OCI-M2 (cell line): ENCODE measurements around the gene FCER2.
"Not testable (repeated sequence)": the region's sequence is repeated elsewhere in the genome, so short reads cannot be mapped to it uniquely, and the experiment has no call there.

Experiments
- DNase-seq: peaks from one replicate; lab custom pipeline; 2025; ENCODE audit not compliant: unreplicated experiment; lab: John Stamatoyannopoulos, UW

The FCER2 gene, protein sequence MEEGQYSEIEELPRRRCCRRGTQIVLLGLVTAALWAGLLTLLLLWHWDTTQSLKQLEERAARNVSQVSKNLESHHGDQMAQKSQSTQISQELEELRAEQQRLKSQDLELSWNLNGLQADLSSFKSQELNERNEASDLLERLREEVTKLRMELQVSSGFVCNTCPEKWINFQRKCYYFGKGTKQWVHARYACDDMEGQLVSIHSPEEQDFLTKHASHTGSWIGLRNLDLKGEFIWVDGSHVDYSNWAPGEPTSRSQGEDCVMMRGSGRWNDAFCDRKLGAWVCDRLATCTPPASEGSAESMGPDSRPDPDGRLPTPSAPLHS

DNA sequence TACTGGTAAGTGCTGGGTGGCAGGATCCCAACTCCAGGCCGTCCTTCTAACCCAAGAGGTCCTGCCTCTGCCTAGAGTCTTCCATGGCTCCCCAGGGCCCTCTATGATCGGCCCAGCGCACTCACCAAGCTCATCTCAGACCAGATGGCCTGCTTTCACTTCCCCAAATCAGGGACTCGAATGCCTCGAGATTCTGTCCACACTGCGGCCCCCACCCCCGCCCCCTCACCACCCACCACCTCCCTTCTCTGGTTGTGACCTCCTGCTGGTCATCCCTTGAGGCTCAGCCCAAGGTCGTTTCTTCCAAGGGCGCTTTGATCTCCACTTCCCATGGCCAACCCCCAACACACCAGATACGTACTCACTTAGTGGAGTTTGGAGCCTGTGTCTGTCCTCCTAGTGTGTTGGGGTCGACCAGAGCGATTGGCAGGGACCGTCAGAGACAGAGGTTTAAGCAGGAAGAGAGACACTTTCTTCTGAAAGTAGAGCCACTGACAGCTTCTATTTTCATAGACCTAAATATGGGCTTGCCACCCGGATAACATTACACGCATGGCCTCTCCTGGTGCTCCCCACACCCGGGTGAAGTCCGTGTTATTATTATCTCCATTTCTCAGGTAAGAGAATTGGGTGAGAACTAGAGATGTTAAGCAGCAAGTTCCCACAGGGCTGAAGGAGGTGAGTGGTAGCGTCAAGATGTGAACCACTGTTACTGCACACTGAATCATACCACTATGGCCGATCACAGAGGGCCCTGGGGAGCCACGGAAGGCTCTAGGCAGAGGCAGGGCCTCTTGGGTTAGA, at the start of gene FCER2:
FCER2 (minus strand) TSS at position 478 of the 804 bp plus-strand sequence. CDS start 2,371 bp downstream, outside the sequence.
- DNase-seq = no peak

DNA sequence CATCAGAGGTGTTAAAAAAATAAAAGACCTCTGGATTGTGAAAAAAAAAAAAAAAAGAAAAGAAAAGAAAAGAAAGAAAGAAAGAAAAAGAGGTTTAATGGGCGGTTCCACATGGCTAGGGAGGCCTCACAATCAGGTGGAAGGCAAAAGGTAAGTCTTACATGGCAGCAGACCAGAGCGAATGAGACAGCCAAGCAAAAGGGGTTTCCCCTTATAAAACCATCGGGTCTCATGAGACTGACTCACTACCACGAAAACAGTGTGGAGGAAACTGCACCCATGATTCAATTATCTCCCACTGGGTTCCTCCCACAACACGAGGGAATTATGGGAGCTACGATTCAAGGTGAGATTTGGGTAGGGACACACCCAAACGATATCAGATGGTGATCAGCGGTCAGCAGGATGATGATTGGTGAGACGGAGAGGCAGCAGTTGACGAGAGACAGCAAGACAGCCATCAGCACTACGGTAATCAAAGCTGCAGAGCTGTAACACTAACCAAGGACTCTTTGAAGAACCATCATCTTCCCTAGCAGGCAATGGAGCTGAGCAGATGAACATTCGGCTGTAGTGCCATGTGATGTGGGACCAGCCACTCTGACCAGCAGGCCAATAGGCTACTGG, 49.3 kb upstream of the FCER2 start:
- DNase-seq = no peak

DNA sequence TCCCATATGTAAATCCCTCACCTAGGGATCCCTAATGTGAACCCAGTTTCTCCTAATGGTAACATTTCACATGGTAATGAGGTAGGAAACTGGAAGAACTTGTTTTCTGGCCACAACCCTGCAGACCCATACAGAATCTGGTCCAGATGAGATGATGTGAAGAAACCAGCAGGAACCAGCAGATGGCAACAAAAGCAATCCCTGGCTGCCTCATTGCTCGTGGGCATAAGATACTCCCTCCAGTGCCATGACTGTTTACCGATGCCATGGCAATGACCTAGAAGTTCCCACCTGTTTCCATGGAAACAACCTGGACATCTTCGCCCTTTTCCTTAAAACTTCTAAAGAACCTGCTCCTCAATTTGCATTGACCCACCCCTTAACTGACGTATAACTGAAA, 46.8 kb upstream of the FCER2 start:
- no peak for DNase-seq

DNA sequence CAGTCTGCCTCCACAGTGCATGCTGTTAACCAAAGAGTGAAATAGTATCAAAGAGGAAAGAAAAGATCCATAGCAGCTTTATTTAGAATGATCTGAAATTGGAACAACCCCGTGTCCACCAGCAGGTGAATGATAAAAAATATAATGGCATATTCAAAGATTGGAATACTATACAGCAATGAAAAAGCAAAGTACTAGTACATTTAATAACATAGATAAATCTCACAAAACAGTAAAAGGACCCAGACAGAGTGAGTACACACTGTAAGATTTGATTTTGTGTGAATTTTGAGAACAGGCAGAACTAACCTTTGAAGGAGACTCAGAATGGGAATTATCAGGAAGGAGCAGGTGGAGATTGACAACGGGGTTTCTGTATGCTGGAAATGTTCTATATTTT, 46.2 kb upstream of the FCER2 start:
- no peak for DNase-seq

DNA sequence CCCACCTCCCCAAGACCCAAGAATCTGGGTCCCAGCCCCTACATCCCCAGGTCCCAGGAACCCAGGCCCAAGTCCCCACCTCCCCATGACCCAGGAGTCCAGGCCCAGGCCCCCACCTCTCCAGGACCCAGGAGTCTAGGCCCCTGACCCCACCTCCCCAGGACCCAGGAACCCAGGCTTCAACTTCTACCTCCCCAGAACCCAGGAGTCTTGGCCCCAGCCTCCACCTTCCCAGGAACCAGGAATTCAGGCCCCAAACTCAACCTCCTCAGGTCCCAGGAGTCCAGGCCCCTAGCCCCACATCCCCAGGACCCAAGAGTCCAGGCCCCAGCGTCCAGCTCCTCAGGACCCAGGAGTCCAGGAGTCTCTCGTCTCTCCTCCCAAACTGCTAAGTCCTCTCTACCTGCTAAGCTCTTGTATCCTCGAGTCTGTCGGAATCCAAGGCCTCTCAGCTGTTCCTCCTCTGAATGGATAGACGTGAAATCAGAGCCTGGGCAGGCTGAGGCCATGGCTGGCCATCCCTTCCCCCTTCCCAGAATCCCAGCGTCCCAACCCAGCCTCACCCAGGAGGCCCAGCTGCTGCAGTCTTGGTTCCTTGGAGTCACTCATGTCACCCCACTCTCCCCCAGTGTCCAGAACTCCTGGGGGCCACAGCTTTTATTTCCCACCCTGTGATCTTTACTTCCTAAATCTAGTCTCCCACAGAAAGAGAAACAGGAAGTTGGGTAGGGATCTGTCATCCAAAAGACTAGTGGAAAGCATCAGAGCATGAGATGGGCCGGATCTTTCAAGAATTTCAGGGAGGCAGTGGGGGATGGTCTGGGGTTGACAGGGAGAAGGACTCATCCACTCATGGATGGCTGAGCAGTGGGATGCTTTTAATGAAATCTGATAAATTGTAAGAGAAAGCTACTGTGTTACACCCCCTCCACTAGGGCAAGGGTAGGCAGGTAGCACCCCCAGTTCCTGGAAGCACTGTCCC, 45.3 kb upstream of the FCER2 start, which contains the start of gene CD209:
CD209 (minus strand) TSS at position 632 of the 982 bp plus-strand sequence; CDS start at position 609, 23 bp downstream.
- no peak for DNase-seq

DNA sequence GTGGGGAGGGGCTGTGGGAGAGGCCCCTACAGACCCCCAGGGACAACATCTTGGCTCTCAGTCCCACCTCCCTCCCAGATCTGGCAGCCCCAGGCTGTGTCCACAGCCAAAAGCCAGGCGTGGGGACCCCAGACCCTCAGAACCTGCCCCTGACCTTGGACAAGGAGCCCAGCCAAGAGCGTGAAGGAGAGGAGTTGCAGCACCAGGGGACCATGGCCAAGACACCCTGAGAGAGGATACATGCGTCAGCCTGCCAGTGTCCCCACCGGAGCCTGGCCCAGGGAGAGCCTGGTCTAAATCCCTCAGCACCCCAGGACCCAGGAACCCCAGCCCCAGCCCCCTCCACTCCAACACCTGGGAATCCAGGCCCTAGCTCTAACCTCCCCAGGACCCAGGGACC, 44.4 kb upstream of the FCER2 start:
- not testable (repeated sequence) for DNase-seq

DNA sequence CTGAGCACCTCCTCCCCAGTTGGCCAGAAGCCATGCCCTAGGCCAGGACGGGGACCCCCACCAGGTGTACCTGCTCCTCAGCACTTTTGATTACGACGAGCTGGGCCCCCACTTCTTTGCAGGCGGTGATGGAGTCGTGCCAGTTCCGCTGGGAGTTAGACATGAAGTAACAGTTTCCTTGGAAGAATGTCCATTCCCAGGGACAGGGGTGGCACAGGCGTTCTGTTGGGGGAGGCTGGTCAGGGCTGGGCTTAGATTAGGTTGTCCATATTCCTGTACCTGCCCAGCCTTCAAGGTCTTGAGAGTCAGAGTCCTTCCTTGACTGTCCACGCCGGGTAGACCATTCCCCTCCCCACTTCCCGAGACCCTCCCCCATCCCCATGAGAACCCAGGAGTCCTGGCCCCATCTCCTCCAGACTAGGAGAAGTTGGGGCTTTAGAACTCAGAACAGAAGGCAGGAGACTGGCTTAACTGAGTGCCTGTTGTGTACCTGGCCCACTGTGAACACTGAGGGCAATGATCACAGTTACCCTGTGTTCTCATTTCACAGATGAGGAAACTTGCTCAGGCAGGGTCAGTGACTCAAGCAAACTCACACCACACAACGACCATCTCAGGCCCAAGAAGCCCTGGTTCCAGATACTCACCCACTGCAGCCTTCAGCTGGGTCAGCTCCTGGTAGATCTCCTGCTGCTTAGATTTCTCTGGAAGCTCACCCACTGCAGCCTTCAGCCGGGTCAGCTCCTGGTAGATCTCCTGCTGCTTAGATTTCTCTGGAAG, 43.1 kb upstream of the FCER2 start:
- no peak for DNase-seq

DNA sequence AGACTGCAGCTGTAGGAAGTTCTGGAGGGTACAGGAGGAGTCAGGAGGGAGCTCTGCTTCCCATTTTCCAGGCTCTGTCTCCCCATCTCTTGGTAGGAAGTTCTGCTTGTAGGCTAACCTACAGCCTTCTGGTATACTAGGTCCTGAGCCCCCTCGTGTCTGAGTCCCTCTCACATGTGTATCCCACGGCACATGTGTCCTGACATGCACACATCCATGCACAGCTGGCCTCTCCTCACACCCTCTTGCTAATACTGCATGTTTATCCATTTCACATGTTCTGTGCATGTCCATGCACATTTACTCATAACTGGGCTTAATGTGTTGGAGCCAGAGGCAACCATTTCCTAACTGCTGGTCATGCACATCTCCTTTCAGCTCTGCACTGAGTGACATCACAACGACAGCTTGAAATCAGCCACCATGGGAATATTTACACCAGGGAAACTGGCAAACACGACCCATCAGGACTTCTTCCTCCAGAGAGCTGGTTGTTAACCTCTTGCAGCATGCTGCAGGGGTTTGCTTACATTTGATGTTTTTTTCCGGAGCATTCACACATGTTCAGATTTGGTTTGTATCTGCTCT, 42.4 kb upstream of the FCER2 start:
- no peak for DNase-seq

DNA sequence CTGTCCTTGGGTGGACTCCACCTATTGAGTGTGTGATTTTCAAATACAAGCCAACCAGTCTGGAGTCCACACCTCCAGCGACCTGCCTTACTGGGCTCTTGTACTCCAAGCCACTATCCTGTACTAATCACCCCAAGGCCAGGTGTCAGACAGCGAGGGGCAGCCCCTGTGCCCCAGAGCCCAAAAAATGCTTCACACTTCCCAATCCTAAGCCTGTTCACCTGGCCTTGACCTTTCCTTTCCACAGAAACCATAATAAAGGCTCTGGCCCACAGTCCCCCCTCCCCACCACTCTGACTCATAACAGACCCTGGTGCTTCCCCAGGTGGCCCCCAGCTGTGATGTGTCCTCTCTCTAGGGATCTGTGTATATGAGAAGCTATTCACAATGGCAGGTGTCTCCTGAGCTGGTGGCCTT, 41.5 kb upstream of the FCER2 start:
- DNase-seq = no peak

DNA sequence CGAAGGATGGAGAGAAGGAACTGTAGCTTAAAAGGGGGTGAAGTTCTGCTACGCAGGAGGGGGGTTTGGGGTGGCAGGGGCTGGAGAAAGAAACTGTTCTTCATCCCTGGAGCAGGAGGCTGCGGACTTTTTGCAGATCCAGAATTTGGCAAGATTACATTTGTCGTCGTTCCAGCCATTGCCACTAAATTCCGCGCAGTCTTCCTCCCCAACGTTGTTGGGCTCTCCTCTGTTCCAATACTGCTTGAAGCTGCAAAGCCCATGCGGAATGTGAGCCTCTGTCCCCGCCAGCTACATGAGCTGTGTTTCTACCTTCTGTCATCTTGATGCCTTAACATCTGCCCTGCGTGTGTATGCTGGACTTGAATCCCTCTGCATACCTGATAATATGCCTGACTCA, 41.1 kb upstream of the FCER2 start:
- DNase-seq = no peak

DNA sequence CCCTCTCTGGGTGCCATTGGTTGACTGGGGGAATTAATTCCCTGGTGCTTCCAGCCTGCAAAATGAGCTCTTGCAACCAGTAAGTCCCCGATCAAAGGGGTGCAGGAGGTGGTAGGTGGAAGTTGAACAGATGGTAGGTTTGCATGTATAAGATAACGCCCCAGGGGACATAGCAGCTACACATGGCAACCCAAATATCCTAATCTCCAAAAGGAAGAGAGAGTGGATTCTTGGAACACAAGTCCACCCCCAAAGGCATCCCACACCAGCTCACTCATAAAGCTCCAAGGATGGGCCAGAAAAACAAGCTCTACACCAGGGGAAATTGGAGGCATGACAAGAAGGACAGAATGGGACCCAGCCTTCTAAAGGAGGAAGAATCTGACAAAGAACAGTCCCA, 40.6 kb upstream of the FCER2 start:
- no peak for DNase-seq

DNA sequence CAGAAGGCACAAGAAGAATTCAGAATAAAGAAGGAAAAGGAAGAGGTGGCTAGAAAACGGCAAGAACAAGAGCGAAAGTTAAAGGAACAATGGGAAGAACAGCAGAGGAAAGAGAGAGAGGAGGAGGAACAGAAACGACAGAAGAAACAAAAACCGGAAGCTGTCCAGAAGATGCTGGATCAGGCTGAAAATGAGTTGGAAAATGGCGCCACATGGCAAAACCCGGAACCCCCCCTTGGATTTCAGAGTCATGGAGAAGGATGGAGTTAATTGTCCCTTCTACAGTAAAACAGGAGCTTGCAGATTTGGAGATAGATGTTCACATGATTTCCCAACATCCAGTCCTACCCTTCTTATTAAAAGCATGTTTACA, 38.7 kb upstream of the FCER2 start:
- DNase-seq = no peak

DNA sequence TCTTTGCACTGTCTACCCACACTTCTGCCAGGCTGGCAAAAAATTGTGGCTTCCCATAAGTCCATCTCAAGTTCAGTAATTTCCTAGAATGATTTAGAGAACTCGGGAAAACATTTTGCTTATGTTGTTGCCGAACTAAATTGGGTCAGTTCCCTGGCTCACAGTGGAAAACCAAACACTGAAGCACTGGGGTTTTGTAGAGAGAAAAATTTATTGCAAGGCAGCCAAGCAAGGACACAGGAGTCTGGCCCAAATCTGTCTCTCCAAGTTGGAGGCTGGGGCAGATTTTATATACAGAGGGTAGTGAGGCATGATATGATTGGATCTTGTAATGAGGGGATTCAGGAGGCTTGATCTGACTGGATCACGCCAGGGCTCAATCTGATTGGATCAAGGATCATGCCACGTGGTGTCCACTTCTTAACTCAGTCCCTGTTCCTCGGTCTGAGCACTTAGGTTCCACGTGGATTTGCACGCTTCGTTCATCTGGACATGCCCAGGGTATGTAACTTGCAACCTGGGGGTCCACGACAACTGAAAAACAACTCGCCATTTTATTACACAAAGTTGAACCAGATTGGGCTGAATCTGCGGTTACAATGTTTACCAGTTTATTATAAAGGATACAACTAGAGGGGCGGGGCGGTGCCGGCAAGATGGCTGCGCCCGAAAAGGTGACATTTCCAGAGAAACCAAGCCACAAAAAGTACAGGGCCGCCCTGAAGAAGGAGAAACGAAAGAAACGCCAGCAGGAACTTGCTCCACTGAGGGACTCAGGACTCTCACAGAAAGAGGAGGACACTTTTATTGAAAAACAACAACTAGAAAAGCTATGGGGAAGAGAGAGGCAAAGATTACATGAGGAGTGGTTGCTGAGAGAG, 38.1 kb upstream of the FCER2 start:
- no peak for DNase-seq

DNA sequence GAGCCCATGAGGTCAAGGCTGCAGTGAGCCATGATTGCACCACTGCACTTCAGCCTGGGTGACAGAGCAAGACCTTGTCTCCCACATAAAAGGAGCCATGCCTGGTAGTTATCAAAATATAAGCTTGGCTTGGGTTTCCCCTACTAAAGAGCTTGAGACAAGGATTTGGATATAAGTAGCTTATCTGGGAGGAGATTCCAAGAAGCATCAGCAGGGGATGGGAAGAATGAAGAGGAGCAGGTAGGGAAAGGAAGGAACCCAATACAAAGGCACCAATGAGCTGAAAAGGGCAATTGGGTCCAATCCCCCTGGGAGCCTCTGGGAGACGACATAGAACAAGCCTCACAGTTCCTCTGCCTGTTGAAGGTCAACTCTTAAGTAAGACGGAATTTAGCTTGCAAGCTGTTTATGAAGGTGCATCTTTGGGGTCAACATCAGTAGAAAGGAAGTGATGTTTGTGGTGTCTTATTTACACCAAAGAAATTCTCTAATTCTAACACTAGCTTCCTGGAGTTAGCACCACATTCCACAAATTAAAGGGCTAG, 37.4 kb upstream of the FCER2 start:
- no peak for DNase-seq

DNA sequence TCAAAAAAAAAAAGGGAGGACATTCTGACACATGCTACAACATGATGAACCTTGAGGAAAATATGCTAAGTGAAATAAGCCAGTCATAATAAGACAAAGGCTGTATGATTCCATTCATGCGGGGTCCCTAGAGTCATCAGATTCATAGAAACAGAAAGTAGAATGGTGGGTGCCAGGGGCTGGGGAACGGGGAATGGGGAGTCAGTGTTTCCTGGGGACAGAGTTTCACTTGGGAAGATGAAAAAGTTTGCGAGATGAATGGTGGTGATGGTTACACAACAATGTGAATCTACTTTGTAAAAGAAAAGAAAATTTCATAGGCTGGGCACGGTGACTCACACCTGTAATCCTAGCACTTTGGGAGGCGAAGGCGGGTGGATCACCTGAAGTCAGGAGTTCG, 36.1 kb upstream of the FCER2 start:
- no peak for DNase-seq

DNA sequence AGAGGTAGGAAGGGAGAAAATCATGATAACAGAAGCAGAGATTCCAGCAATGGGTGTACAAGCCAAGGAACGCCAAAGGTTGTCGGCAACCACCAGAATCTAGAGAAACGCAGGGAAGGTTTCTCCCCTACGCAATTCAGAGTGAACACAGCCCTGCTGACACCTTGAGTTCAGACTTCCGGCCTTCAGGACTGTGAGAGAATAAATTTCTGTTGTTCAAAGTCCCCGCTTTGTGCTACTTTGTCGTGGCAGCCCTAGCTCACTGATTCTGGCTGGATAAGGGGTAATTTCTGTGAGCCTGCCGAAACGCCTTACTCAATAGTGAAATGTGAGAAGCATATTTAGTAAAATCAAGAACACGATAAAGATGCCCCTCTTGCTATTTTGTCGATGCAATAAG, 35.3 kb upstream of the FCER2 start:
- no peak for DNase-seq

DNA sequence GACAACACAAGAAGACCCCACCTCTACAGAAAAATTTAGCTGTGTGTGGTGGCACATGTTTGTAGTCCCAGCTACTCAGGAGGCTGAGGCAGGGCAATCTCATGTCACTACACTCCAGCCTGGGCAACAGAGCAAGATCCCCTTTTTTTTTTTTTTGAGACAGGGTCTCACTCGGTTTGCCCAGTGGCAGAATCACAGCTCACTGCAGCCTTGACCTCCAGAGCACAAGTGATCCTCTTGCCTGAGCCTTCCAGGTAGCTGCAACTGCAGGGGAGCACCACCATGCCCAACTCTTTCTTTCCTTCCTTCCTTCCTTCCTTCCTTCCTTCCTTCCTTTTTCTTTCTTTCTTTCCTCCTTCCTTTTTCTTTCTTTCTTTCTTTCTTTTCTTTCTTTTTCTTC, 34.2 kb upstream of the FCER2 start:
- DNase-seq = no peak
